COLO668 (cell line): Measurements from ENCODE around the gene STEAP3.

ENCODE experiments used
- DNase-seq: peaks from one replicate; lab custom pipeline; 2025; ENCODE audit not compliant: unreplicated experiment; lab: John Stamatoyannopoulos, UW

The STEAP3 gene

DNA sequence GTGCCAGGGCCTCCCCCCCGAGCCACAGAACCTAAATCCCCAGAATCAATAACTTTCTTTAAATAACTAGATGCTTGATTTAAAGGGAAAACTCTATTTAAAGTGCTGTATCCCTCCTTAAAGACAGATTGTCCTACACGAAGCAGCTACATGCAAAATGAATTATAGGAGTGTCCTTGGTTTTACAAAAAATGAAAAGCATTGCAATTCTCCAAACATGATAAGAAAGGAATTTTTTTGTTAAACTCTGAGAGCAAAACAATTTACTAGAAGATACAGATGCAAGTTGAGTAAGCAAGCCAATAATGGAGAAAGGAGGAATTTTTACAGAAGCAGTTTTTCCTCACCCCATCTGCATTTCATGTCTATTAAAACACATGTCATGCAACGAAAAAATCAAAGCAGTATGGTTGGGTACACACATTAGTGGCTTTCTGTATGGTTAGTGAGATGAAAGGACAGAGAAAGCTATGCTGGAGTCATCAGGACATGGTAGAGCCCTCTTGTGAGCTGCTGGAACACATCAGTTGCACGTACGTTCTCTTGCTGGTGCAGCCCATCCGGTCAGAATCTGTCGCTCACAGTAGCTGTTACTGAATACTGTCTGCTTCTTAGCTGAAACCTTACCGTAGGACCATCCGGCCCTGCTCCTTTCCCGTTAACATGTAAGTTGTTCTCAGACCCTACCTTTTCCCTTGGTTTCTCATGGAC, 25.9 kb upstream of the STEAP3 start:
- no peak for DNase-seq

DNA sequence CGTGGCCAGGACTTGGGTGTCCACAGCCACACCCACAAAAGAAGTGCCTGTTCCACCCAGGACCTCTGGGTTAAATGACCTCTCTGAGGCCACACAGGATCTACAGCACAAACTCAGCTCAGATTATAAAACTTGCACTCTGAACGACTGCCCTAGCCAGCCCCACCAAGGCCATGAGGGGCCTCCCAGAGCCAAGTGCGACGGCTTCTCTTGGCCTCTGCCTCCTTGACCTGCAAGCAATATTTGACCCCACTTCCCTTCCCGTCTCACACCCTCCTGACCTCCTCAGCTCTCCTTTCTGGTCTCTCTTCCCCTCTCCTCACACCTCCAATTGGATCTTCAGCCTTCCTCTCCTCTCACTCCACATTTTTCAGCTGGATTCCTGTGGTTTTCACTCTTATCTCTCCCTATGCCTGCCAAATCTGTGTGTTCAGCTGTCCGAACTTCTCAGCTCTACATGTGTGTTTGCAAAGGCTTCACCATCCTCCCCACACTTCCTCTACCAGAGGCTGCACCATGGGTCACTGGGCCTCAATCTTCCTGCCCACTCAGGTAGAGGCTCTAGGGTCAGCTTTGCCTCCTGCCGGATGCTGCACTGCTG, 25.3 kb upstream of the STEAP3 start:
- no peak for DNase-seq

- DNase-seq: no peak
Observed at GRCh38 chr2:119201815-119202214, 21.8 kb upstream of the STEAP3 start.

DNA sequence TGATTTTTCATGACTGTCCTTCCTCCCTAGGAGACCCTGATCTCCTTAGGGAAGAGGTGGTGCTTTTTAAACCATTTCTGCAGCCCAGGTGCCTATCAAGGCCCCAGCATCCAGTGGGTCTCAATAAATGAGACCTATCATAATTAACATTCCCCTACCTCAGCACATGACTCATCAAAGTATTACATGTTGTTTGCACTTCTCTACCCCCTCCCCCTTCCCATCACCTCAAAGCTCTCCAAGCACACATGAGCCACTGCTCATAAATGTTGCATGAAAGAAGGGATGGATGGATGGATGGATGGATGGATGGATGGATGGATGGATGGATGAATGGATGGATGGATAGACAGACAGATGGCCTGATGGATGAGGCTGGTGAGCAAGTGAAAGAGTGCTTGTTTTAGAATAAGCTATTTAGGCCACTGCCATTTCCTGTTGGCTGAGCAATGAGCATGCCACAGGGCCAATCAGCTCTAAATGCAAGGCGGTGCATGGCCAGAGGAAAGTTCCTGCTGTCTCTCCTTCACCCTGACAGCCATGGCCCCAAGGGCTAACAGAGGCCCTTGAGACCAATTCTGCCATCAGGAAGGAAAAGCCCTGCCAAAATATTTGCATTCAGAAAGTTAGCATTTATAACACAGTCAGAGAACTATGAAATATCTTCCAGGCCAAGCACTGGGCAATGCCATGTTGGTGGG, 20.9 kb upstream of the STEAP3 start:
- no peak for DNase-seq

GRCh38 chr2:119204525-119204924, 19.1 kb upstream of the STEAP3 start:
- DNase-seq: no peak

- no peak for DNase-seq
Observed at GRCh38 chr2:119205001-119205706, 18.5 kb upstream of the STEAP3 start.

DNA sequence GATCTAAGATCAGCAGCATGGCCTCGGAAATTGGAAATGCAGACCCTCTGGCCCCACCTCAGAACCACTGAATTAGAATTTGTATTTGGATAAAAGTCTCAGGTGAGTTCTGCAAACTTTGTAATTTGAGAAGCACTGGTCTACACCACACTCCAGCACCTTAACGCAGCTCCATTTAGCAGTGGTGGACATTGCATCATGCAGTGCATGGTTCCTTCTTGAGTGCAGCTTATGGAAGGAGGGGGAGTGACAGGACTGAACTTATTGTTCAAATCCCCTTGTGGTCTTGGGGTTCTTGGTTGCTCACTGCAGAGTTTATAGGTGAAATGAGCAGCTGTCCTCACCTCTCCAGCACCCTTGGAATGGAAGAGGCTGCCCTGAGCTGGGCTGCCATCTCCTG, 17.4 kb upstream of the STEAP3 start:
- no peak for DNase-seq

GRCh38 chr2:119207447-119207846, 16.2 kb upstream of the STEAP3 start:
- DNase-seq: no peak

GRCh38 chr2:119208791-119209203, 14.8 kb upstream of the STEAP3 start:
- DNase-seq: peak; percentile 69

DNA sequence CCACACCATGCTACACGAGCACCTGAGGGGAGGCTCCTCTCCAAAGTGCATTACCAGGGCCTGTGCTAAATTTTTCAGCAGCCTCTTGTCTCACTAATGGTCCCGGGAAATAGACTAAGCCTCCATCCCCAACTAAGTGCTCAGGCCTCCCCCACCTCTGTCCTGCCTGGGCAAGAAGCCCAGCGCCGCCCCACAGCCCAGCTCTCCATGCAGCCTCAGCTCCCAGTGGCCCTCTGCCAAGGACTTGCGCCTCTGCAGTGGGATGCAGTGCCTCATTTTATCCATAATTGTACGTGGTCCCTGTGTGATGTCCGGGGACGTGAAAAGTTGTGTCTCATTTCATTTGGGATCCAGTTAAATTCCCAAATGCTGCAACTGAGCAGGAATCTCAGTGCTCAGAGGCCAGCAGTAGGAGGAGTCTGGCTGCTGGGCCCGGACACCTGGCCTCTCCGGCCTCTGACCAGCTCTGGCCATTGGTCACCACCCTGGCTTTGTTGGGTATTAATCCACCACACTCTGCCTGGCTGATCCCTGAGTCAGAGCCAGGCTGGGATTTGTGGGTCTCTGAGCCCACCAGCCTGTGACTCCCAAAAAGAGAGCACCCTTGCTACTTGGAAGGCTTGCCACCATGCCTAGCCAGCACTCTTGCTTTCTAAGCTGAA, 11.4 kb upstream of the STEAP3 start:
- no peak for DNase-seq

- no peak for DNase-seq
Observed at GRCh38 chr2:119214453-119215037, 9.1 kb upstream of the STEAP3 start.

DNA sequence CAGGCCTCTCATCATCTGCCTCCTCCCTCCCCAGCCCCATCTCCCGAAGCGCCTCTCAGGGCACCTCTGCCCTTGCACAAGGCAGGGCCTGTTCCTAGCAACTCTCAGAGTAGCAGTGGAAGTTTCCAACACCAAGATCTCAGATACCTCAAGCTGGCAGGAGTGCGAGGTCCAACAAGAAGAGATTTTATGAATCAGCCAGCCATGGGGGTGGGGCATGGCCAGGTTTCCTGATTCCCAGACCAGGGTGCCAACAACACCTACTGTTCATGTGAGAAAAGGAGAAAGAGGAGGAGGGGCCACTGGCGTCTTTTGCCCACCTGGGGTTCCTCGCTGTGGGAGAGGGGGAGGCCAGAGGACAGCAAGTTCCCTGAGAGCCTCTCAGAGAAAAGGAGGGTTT, 6.6 kb upstream of the STEAP3 start:
- DNase-seq: no peak

GRCh38 chr2:119218478-119219064, 5.1 kb upstream of the STEAP3 start:
- DNase-seq: peak; percentile 90

GRCh38 chr2:119219873-119220272, 3.8 kb upstream of the STEAP3 start:
- no peak for DNase-seq

GRCh38 chr2:119220720-119221301, 2.8 kb upstream of the STEAP3 start:
- no peak for DNase-seq

DNA sequence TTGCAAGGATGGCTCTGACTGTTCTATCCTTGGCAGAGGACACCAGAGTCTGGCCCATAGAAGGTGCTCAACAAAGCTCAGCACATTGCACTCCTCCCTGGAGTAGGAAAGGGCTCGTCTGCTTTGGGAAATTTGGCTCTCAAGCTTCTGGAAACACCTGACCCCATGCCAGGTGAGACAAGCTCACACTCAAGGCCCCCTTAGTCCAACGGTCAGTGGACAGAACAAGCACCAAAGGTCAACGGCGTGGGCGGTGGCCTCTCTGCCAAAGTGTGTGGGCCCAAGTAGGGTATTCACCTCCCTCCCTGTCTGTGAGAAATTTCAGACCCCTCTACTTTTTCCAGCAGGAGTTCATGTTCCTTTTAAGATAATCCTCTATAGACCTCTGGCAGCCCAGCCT, 2.0 kb upstream of the STEAP3 start:
- DNase-seq: no peak

DNA sequence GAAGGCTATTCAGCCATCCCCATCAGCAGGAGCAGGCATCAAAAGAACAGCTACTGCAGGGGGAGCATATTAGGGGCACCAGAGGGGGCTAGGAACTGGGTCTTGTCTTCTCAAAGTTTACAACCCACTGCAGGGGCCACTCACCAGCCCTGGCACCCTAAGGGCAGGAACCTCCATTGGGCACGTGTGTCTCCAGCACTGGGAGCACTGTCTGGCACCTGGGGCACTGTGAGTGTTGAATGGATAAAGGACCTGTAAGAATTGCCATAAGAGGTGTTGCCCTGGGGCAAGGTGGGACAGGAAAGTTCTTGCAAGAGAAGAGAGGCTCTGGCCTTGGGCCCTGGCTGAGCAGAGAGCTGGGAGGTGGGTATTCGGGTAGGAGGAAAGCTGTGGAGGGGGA, 1.4 kb upstream of the STEAP3 start:
- no peak for DNase-seq

DNA sequence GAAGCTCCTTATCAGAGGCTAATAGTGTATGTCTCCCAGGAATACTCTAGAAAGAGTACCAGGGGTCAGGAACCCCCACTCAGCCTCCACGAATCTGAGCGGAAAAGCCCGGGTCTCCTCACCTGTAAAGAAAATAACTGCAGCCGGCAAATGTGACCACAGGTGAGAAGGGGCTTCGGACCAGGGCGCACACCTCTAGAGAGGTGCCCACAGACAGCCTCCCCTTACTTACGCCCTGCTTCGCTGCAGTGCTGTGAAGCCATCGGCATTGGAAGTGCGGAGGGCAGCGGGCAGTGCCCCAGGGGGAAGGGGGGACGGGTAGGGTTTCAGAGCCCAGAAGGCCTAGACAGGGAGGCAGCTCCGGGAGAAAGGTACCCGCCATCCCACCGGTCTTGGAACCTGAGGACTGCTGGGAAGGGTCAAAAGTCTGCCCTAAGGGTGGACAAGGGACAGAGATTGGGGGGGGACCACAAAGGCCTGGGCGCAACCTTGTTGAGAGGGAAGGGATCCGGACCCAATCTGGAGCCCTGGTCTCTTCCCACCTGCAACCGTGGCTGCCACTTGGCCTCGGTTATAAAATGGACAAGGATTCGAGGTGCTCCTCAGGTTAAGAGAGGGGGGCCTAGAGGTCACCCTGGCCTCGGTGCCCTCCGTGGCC, 642 bp upstream of the STEAP3 start:
- DNase-seq: no peak

DNA sequence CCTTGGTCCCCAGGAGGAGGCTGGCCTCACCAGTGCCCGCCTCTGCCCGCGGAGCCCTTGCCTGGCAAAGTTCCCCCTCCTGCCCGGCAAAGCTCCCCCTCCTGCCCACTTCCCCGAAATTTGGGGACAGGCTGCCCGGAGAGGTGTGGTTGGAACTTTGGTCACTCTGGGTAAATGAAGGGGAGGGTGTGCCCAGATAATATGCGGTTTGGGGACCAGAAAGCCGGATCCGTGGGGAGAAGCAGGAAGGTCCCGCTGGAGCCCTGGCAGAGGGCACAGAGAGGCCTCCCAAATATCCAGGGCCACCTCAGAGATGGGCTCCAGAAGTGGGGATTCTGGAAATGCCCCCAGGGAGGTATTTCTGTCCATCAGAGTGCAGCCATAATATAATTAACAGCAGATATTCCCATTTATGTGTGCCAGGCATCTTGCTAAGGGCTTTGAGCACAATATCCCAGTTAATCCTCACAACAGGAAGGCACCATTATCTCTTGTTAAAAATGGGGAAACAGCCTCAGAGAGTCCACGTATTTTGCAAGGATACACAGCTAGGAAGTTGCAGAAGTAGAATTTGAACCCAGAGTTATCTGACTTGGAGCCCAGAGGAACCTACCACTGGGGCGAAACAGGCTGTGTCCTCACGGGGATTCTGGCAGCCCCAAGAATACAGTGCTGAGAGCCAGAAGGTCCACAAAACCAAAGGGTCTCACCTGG, 914 bp downstream of the STEAP3 start:
- DNase-seq: no peak
